HL-60/S4 (cell line): ENCODE measurements around the gene TCF4.

ENCODE experiments used
- in situ Hi-C: fragments of 300-500 bp; cut with MboI; formaldehyde crosslinking; loops from 2 replicates; pipeline ENCODE4 v1.14.3; 2022; ENCODE audit warnings: low sequenced_read_pairs

The TCF4 gene

DNA sequence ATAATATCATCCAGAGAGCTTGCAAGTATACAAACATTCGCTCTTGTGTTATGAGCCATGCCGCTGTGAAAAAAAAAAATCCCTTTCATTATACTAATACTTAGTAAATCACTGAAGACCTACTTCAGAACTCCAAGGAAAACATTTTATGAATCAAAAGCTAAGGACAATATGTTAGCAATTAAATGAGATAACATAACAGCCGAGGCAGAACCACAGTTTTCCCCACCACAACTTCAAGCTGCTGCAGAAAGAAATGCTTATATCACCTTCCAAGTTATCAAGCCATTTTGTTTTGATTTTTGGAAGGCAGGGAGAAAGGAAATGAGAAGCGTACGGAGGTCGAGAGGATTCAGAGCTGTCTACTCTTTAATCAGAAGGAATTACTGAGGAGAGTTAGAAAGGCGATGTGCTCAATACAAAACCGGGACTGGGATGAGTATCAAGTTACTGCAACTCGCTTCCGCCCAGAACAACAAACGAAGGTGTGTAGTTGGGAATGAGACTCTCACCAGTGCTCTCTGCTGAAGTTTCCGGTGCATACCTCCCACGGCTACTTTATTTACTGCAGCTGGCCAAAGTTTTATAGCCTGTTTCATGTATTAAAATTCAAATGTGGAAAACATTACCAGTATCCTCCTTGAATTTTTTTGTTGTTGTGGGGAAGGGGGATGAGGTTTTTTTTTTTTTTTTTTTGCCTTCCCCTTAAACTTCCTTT lies 336.6 kb downstream of the TCF4 start:
- in situ Hi-C loops: no loop called here

DNA sequence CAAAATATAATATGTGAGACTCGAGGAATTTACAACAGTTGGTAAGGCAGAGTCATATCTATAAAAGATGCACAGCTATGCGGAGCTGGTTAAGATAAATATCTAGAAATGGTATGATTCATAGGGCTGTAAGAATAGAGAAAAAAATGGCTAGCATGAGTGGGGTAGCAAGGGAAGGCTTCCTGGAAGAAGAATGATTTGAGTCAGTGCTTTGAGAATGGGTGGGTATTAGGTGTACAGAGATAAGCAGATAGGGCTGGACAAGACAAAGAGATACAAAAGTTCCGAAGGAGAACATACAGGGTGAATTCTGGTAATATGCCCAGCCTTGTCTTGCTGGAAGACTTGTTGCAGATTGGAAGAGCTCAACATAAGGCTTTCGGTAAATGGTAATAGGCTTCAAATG lies 337.2 kb downstream of the TCF4 start:
- in situ Hi-C loops: no loop called here

DNA sequence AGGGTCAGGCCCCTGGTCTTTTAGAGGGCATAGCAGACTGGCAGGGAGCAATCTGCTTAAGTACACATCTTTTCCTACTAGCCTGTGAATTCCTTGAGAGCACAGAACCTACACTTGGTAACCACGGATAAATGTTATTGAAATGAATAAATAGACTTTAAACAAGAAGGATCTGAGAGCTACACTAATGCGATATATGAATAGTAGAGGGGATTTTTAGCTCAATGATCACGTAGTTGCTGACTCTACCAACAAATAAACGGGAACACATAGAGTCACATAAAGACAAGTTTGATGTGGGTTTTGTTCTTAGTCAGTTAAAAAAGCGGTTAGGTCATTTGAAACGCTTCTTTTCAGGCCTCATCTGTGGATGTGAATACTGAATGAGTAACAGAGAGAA lies 338.4 kb downstream of the TCF4 start:
- in situ Hi-C loops: no loop called here

DNA sequence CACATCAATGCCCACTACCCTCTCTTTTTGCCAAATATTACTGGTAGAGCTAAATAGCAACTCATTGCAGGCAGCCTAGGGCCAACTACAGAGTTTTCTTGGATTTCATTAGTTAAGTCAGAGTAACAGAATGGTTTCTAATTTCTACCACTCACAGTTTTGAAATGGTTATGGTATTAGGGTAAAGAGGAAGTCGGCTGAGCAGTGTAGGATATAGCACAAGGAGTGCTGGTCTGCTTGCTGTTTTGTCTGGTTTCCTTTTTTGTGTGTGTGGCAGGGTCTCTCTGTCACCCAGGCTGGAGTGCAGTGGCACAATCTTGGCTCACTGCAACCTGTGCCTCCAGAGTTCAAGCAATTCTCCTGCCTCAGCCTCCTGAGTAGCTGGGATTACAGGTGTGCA lies 339.5 kb downstream of the TCF4 start:
- in situ Hi-C loops: no loop called here

DNA sequence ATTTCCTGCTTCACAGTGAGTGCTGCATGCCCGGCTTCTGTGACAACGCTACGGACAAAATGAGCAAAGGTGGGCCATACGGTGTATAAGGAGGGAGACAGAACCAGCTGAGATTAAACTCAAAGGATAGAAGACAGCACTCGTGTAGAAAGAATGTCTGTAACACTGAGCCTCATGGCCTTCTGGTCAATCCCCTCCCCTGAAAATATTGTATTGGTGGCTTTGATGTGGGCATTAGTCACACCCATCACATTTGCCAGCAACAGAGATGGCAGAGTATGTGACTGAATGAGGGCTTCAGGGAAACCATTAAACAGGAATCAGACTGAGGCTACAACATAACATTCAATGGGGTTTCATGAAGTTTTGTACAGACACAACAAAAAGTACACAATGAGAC lies 341.0 kb downstream of the TCF4 start:
- in situ Hi-C loops: no loop called here

DNA sequence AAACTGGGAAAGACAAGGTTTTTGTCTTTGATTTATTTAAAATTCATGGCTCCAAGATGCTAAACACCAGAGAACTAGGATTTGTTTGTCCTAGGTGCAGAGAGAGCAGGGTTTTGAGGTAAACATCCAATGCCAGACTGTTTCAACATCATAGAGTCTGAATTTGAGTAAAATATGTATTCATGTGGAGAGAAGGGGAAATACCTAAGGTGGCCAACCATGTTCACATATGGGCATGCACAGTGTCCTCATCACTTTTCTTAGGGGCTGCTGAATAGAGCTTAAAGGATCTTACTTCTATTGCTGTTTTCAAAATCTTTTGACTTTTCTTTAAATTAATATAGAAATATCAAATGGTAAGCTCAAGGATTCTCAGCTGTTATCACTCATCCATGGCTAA lies 341.7 kb downstream of the TCF4 start:
- in situ Hi-C loops: no loop called here

DNA sequence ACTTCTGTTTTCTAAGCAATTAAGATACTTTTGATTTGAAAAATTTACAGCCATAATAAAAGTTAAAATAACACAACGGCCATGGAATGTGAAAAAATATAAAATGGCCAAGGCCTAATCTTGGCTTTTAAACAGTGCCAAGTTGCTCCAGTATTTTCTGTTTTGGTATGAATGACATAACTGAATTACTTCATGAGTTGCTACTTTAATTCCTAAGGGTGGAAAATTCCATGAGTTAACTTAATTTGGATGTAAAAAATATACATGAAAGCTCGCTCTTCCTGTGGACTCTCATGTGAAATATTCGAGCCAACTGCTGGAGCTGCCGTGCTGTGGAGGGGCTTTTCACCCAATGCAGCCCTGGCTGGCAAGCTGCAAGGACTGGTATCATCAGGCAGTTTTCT lies 342.8 kb downstream of the TCF4 start:
- in situ Hi-C loops: no loop called here

DNA sequence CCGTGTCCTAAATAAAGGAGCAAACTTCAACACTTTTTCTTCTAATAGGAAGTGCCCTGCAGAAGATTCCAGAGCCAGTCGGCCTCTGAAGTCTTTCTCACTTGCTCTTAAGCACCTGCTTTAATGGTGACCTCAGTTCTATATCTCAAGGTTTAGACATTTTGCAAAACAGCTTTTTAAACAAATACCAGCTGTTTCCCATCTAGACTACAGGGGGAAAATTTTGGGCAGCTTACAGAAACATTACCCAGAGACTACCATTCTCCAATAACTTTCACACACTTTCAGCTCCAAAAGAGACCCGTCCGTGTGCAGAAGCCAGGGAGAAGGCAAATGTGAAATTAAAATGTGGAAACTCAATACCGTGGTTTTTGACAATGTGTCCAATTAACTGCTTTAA lies 343.4 kb downstream of the TCF4 start:
- in situ Hi-C loops: no loop called here

DNA sequence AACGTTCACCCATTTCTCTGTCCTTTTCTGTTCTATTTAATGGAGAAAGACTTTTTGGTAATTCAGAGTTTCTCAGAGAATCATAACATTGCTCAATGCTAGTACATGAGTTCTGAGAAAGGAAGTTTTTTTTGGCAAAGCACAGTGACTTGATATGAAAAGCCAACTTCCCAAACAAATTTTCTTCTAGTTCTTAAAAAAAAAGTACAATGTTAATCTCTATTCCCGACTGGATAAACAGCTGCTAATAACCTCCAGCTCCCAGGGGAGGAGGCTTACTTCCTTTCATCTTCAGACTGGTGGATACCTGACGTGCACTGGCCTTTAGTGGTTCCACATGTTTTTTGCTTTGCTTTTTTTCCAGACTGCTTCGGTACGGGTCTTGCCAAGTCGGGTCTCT lies 344.1 kb downstream of the TCF4 start:
- in situ Hi-C loops: no loop called here

DNA sequence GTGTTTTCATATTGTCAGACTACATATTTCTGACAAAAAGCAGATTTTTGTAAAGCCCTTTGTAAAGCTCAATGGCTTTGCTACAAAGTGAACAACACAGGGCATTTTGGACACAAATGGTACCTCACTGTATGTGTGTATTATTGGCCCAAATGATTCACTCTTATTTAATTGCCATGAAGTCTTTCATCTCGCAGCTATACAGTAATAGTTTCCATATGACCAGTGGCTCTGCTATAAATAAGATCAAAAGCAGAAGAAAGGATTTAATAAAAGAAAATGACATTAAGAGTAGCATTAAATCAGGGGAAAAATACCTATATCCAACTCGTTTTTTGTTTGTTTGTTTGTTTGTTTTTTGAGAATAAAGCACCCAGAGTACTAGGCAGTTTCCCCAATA lies 344.7 kb downstream of the TCF4 start:
- in situ Hi-C loops: no loop called here

DNA sequence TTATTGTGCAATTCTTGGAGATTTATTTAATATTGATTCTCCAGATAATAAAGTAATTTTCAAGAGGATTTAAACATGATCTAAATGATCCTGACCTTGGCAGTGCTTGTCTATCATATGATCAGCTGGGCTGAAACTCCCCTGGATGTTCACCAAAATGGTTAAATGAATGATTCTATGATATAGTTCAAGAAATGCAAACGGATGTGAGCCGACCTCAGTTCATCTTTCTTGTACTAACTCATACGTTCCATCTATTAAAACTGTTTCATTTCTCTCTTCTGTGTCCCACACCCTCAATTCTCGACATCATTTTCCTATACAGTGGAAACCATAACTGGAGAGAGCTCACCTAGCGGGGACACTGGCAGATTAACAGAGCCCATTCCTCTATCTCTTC lies 347.0 kb downstream of the TCF4 start:
- in situ Hi-C loops: no loop called here

DNA sequence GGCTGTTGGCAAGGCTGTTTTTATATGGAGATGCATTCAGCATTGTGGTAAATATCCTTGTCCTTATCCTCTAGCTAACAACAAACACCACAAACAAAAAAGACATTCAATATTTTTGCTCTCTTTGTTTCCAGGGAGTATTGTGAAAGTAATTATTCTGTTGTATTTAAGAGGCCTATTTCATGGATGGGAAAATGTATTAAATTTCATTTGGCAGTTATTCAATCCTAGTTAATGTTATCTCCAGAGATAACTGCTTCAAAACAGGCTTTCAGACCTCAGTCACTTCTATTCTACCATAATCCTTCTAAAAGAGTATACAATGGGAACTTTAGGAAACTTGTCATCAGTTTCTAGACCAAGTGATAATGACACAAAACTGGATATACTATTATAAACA lies 348.3 kb downstream of the TCF4 start:
- in situ Hi-C loops: no loop called here

DNA sequence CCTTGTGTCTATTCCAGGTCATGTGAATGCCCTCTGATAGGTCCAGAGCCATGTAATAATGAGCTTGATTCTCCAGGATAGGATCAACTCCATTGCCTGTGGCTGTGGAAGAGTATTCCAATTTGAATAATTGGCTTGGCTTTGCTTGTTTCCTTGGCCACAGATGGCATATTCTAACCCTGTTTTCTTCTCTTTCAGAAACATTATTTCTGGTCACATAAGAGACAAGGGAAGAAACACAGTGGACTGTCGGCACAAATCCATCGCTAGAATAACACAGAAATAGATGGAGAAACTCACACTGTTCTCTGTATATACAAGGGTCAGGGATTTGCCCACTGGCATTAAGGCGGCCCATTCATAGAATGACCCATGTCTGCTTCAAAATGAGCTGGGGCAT lies 350.3 kb downstream of the TCF4 start:
- in situ Hi-C loops: no loop called here

DNA sequence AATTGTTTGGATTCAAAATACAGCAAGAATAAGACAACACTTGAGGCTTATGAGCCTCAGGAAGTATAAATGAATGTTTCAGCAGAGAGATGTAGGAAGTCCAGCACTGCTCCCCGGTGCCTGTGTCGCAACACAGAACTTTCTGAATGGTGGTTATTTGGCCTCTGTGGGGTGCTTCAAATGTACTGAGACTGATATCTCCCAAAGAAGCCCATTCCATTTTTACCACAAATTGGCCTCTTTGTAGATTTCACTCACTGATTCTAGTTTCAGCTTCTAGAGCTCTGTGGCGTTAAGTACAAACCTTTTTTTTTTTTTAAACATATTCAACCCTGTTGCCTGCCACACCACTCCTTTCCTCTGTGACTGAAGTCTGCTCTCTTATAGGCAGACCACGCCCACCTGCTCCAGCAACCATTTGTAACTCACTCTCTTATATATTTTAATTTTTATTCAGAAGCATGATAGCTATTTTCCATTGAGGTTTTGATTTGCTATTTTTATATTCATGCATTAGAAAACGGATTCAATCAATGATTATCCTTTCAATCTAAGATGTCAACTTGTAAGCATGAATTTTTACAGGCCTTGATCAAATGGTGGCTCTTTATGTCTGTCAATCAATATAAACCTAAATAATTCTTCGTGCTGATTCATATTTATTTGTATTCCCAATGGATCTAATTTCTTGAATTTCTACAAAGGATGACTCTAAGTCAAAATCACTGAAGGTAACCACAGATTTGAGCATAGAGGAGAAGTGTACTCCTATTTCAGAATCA lies 351.7 kb downstream of the TCF4 start:
- in situ Hi-C loops: no loop called here

DNA sequence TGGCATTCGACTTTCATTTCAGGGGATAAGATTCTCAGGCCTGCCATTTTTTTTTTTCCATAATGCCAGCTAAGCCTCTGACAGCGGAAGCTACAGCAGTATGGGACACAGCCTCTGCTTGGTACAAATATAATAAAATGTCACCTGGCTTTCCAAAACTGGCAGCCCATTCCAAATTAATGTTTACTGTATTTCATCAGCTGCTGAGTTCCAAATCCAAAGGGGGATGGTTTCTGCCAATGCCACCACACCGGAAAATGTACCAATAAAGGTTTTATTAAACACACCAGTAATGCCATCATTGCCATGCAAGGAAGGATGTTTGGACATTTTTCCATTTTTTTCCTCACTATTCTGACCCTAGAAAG lies 352.9 kb downstream of the TCF4 start:
- in situ Hi-C loops: no loop called here

DNA sequence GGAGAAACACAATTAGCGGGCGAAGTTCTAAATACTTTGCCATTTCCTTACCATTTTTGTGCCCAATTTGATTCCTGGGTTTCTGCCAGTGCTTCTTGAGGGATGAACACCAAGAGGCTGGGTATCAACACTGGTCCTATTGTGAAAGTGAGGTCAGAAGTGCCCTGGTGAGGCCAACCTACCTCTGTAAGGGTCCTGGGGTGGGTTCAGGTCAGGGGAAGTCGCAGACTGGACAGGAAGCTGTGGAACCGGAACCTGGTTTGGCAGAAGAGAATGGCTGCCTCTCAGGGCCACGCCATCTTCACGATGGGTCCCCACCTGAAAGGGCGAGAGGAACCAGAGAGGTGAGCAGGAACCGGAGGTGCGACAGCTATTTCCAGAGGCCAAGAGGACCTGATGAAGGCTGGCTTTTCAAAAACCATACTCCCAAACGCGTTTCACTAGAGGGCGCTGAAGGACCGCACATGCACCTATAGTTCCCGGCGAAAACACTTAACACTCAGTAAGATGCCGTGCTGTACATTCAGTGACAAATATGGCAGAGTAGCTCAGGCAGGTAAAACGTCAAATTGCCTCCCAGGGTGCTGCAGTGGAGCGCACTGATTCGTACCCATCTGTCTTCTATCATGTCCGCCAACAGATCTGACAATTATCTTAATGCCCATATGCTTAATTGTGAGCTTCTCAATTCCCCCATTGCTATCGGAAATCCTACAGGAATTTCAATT lies 353.5 kb downstream of the TCF4 start:
- in situ Hi-C loops: no loop called here

DNA sequence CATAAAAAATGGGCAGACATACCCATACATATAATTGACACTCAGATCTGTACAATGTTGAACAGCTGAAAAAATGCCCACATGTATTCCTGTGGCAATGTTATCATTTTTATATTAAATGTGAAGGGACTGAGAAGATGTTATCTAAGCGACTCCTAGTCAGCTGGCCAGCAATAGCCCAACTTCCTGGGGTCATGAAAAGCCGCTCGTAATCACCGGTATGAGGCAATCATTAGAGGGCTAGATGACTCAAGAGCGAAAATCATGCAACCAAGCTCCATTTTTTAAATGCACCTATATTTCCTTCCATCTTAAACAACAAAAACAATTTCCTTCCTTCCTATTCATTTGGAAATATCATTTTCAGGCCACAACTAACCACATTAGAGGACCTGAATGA lies 354.1 kb downstream of the TCF4 start:
- in situ Hi-C loops: no loop called here

DNA sequence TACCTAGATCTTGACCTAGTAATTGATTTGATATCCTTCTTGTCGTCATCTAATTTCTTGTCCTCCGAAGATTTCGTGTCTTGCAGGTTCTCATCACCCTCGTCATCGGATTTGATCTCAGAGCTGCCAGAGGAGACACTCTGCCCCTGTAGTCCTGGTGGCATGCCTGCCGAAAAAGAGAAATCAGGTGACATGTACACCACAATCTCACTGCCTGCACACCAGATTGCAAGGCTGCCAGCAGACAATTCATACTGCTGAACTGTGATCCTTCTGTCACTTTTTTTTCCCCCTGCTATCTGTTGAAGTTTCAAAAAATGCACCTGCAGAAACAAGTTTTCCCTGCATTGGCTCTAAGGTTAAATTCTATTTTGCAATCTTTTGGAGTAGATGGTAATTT lies 355.5 kb downstream of the TCF4 start:
- in situ Hi-C loops: no loop called here

DNA sequence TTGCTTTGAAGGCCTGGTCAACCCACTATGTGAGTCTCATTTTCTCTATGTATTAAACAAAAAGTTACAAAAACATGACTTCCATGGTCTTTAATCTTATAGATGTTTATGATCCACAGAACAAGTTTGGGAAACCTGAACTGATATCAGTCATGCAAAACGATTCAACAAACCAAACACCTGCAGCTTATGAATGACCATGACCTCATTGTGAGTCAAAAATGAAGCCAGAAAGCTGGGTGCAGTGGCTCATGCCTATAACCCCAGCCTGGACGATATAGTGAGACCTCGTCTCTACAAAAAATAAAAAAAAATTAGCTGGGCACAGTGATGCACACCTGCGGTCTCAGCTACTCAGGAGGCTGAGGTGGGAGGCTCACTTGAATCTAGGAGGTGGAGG lies 358.3 kb downstream of the TCF4 start:
- in situ Hi-C loops: no loop called here

DNA sequence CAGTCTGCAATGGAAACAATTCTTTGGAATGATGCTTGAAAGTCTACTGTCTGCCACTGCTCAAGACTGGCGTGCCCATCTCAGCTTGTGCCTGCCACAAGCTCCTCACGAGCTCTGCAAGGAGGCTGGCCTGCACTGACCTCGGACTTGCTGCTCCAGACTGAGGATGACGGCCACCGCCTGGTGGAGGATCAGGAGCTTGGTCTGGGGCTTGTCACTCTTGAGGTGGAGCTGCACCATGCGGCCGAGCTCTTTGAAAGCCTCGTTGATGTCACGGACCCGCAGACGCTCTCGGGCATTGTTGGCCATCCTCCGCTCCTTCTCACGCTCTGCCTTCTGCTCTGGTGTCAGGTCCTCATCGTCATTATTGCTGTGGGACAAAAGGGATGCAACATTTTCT lies 359.3 kb downstream of the TCF4 start:
- in situ Hi-C loops: no loop called here

DNA sequence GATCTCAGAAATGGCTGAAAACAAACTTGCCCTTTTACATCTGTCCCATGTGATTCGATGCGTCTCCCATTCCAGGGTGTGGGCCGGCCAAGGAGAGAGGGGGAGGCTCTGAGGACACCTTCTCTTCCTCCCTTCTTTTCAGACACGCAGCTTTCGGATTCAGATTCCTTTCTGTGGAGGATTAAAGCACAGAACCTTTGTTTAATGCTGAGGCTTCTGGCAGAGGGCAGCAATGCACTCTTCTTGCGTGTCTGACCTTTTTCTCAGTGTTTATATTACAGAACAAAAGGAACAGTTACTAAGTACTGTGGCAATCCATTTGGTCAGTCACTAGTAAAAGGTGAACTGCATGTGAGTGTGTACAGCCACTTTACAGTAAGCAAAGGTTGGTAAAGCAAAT lies 359.8 kb downstream of the TCF4 start:
- in situ Hi-C loops: no loop called here

DNA sequence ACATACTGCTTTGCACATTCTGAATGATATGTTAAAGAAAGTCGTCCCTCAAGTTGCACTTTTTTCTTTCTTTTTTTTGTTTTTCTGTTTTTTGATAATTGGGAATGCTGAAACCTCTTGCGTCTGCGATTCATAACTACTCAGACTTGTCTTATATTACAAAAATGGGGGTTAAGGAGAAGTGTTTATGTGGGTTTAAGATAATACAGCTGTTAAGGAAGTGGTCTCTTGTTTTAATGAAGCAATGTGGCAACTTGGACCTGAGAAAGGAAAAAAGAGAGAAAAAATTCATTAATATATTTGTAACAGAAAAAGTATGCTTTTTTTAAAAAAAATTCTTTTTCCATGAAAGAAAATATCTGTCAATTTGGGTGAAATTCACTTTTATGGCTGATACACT lies 360.2 kb downstream of the TCF4 start:
- in situ Hi-C loops: no loop called here
